Natural killer cell (primary cell): ENCODE measurements around the gene MEX3B. TPM values are rescaled to one million over a fixed set of nuclear protein-coding genes. Genes with fewer than 3 reads are reported as not detected.

Experiments
- ATAC-seq, 3 donors: fragments of 150-1000 bp in 2 of 3; fragments of 200-7000 bp in 1 of 3; cut with Tn5 transposase; 1 replicate in 1 of 3; 2 replicates in 2 of 3; pipeline ENCODE4 v1.10.0; 2021; ENCODE audit warnings: mild to moderate bottlenecking in 2 of 3, moderate library complexity in 2 of 3
- DNase-seq, 2 donors: peaks; one replicate each; pipeline versions ENCODE4 v3.0.0 to v3.0.0-alpha.2; 2013 to 2021; ENCODE audit warnings: mixed read lengths in 1 of 2
- H3K27ac ChIP-seq: one replicate; pipeline ENCODE4 v1.5.1; 2013; ENCODE audit warnings: mild to moderate bottlenecking, low read length
- H3K27me3 ChIP-seq: one replicate; pipeline ENCODE4 v1.6.1; 2013; ENCODE audit warnings: low read length; ENCODE audit not compliant: control insufficient read depth, insufficient read depth
- H3K36me3 ChIP-seq: one replicate; pipeline ENCODE4 v1.6.1; 2013; ENCODE audit warnings: low read length; ENCODE audit not compliant: control insufficient read depth, insufficient read depth
- H3K4me1 ChIP-seq: one replicate; pipeline ENCODE4 v1.6.1; 2013; ENCODE audit warnings: low read length; ENCODE audit not compliant: control insufficient read depth, insufficient read depth
- H3K4me3 ChIP-seq: one replicate; pipeline ENCODE4 v1.5.1; 2013; ENCODE audit warnings: low read length
- H3K9me3 ChIP-seq: one replicate; pipeline ENCODE4 v1.6.1; 2013; ENCODE audit warnings: low read length; ENCODE audit not compliant: control insufficient read depth, insufficient read depth
- H3K27ac Mint-ChIP-seq, 2 donors: one replicate each; pipeline ENCODE4 v1.8.0; 2022; ENCODE audit warnings: mild to moderate bottlenecking in 2 of 2, mixed read lengths in 2 of 2, moderate library complexity in 1 of 2
- H3K27me3 Mint-ChIP-seq, 2 donors: one replicate each; pipeline ENCODE4 v1.8.0; 2022; ENCODE audit warnings: low read depth in 2 of 2, mixed read lengths in 2 of 2
- H3K36me3 Mint-ChIP-seq: one replicate; pipeline ENCODE4 v1.8.0; 2022; ENCODE audit warnings: mixed read lengths
- H3K4me1 Mint-ChIP-seq, 2 donors: one replicate each; pipeline ENCODE4 v1.8.0; 2022; ENCODE audit warnings: mixed read lengths in 2 of 2
- H3K4me3 Mint-ChIP-seq: one replicate; pipeline ENCODE4 v1.8.0; 2022; ENCODE audit warnings: mild to moderate bottlenecking, moderate library complexity, mixed read lengths
- H3K9me3 Mint-ChIP-seq, 2 donors: one replicate each; pipeline ENCODE4 v1.8.0; 2022; ENCODE audit warnings: mixed read lengths in 2 of 2
- WGBS: methylation state at CpG from one replicate; pipeline ENCODE4 v1.1.7; 2013; ENCODE audit warnings: missing lambda C conversion rate; ENCODE audit not compliant: insufficient coverage; 5-methylcytosine and 5-hydroxymethylcytosine counted together
- intact Hi-C: fragments of 100-400 bp; cut with micrococcal nuclease; formaldehyde crosslinking; loops from one replicate; pipeline ENCODE4 v1.14.2; 2022
- total RNA-seq, 4 donors: library from RNA; stranded (reverse); fragments of 120-200 nt in 1 of 4; gene quantifications; one replicate each; pipeline versions ENCODE4 v1.2.3 to v1.2.4, GENCODE V29; 2013 to 2022
- TF ChIP-seq, protein P1 (sequence below): fragments of 200-600 bp; IDR thresholded peaks from one replicate; pipeline ENCODE4 v1.8.0; 2022; ENCODE audit warnings: antibody characterized with exemption

MEX3B gene
- total RNA-seq, 3 donors from 2014 or later (not counting 1 experiment from before 2014, with no cell fraction given), result 1.4 to 2.4 (median 1.7) TPM

DNA sequence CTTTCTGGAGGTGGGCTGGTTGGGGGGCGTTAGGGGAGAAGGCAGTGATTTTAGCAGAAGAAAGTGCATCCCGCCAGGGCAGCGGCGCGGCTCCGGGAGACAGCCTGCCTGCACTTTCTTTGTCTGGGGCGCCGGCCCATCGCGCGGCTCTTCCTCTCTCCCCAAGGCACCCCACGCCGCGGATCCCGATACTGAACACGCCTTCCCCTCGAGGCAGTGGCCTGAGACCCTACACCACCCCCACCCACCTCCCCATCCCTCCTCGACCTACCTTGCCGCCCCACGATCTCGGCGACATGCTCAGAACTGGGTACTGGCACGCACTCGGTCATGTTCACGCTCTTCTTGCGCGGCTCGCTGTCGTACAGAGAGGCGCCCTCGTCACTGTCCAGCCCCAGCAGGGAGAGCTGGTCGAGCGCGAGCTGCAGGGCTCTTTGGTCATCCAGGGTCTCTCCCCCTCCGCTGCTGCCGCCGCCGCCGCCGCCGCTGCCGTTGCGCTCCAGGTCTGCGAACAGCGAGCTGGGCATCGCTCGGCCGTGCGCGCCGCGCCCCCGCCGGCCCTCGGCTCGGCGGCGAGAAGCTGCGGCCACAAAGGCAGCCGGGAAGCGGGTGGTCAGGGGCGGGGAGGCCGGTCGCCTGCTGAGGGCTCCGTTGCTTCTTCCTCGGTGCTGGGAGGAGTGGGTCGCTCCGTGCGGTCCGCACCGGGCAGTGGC is 483 bp downstream of the MEX3B start:
- Histone ChIP-seq H3K9me3 (no peaks in the 10 kb centered on the region), H3K4me1 (peaks cover 24% of the 10 kb centered on the region), H3K36me3 (no peaks in the 10 kb centered on the region), H3K27ac (no peak overlapping the region), H3K27me3 (peaks cover 10% of the 10 kb centered on the region), H3K4me3 (peak overlapping the region; percentile 69)
- WGBS, result under 1% methylated on average over 70 of the region's 71 CpGs
- H3K27me3 Mint-ChIP-seq, result peaks cover 0 to 8% of the 10 kb centered on the region in 2 donors
- peaks cover 7 to 33% of the 10 kb centered on the region in 2 donors for H3K4me1 Mint-ChIP-seq
- intact Hi-C loops, result loop anchor here (5.0 kb wide), 1 partner anchor 563 kb away; no protein-coding TSS in a partner anchor
- DNase-seq, result peak; percentile 17 to 49
- H3K27ac Mint-ChIP-seq, result no peak overlapping the region
- ATAC-seq, result no peak
- H3K4me3 Mint-ChIP-seq, result peak overlapping the region; percentile 90
- H3K36me3 Mint-ChIP-seq, result no peaks in the 10 kb centered on the region
- no peaks in the 10 kb centered on the region for H3K9me3 Mint-ChIP-seq
- TF ChIP-seq, protein P1, sequence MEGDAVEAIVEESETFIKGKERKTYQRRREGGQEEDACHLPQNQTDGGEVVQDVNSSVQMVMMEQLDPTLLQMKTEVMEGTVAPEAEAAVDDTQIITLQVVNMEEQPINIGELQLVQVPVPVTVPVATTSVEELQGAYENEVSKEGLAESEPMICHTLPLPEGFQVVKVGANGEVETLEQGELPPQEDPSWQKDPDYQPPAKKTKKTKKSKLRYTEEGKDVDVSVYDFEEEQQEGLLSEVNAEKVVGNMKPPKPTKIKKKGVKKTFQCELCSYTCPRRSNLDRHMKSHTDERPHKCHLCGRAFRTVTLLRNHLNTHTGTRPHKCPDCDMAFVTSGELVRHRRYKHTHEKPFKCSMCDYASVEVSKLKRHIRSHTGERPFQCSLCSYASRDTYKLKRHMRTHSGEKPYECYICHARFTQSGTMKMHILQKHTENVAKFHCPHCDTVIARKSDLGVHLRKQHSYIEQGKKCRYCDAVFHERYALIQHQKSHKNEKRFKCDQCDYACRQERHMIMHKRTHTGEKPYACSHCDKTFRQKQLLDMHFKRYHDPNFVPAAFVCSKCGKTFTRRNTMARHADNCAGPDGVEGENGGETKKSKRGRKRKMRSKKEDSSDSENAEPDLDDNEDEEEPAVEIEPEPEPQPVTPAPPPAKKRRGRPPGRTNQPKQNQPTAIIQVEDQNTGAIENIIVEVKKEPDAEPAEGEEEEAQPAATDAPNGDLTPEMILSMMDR, result no peak

DNA sequence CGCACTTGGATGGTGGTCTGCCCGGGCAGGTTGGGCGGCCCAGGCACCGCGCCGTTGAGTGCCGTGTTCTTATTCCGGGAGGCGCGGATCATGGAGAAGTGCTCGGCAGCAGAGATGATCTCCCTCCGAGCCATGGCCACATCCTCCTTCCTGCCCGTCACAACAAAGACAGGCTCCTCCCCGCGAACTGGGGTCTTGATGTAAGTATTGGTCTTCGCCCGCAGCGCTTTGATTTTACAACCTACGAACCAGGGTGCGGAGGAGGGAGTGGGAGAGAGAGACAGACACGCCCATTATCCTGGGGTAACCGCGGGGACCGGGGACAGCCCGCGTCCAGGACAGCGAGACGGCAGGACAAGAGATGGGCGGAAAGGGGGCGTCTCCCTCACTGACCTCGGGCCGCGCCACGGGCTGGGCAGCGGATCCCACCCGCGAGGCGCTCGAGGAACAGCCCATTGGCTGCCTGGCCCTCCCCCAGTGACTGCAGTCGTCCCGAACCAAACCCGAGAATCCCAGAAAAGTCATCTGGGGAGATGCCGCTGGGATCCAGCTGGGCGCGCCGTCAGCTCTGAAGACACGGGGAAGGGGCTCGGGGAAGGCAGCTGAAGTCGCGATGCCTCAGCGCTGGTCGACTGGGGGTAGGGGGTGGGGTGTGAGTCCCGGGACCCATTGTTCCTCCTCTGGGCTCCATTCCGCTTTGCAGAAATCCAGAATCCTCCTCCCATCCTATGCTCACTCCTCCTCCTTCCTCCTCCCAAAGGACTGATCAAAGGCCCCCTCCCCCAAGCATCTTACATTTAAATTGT is 1.2 kb downstream of the MEX3B start:
- Histone ChIP-seq H3K27me3 (peaks cover 10% of the 10 kb centered on the region), H3K4me3 (peak overlapping the region; percentile 69), H3K27ac (no peak overlapping the region), H3K9me3 (no peaks in the 10 kb centered on the region), H3K36me3 (no peaks in the 10 kb centered on the region), H3K4me1 (peaks cover 24% of the 10 kb centered on the region)
- intact Hi-C loops, result loop anchor here (5.0 kb wide), 1 partner anchor 562 kb away; no protein-coding TSS in a partner anchor
- H3K4me3 Mint-ChIP-seq, result peak overlapping the region; percentile 86
- peaks cover 0 to 9% of the 10 kb centered on the region in 2 donors for H3K27me3 Mint-ChIP-seq
- ATAC-seq, result no peak
- WGBS, result 2% methylated on average over 49 of the region's 54 CpGs
- H3K27ac Mint-ChIP-seq, result no peak overlapping the region
- TF ChIP-seq, protein P1, result no peak
- H3K9me3 Mint-ChIP-seq, result no peaks in the 10 kb centered on the region
- H3K36me3 Mint-ChIP-seq, result no peaks in the 10 kb centered on the region
- peak in 1 of 2 donors; percentile 56 for DNase-seq
- H3K4me1 Mint-ChIP-seq, result peaks cover 7 to 33% of the 10 kb centered on the region in 2 donors

GRCh38 chr15:82043796-82044372 is 1.9 kb downstream of the MEX3B start:
- Histone ChIP-seq H3K27ac (no peak overlapping the region), H3K36me3 (no peaks in the 10 kb centered on the region), H3K27me3 (peaks cover 10% of the 10 kb centered on the region), H3K4me1 (peaks cover 24% of the 10 kb centered on the region), H3K4me3 (peak overlapping the region; percentile 69), H3K9me3 (no peaks in the 10 kb centered on the region)
- no peak overlapping the region for H3K27ac Mint-ChIP-seq
- peaks cover 7 to 33% of the 10 kb centered on the region in 2 donors for H3K4me1 Mint-ChIP-seq
- intact Hi-C loops, result no loop called here
- H3K4me3 Mint-ChIP-seq, result peak overlapping the region; percentile 86
- DNase-seq (no peak), ATAC-seq (no peak)
- 69% methylated on average over 51 of the region's 51 CpGs for WGBS
- H3K27me3 Mint-ChIP-seq, result peaks cover 0 to 13% of the 10 kb centered on the region in 2 donors
- H3K9me3 Mint-ChIP-seq, result no peaks in the 10 kb centered on the region
- no peaks in the 10 kb centered on the region for H3K36me3 Mint-ChIP-seq
- TF ChIP-seq, protein P1, result no peak
